Measurements from ENCODE around the gene PRAMEF11.
"Not testable (repeated sequence)": the region's sequence is repeated elsewhere in the genome, so short reads cannot be mapped to it uniquely, and the experiment has no call there.

PRAMEF11 gene

GRCh38 chr1:12831310-12831709 is at the start of gene PRAMEF11:
Gene PRAMEF11, minus strand, starts transcription at chr1:12831410. Its CDS starts 2,621 bp downstream, at chr1:12828789.
- H3K9me2 ChIP-seq (replicated peaks; ENCODE audit: control insufficient read depth, low read length); H3F3A ChIP-seq (ENCODE audit: control insufficient read depth, insufficient read depth); H3K4me3 ChIP-seq (ENCODE audit: low read length); H3K27me3 ChIP-seq (ENCODE audit: control insufficient read depth, low read length); H4K20me1 ChIP-seq (ENCODE audit: control insufficient read depth, insufficient read depth, low read depth, low read length); H3K36me3 ChIP-seq (ENCODE audit: control insufficient read depth, low read length); H3K79me2 ChIP-seq (ENCODE audit: control insufficient read depth, low read length); H3K4me1 ChIP-seq (ENCODE audit: control insufficient read depth, low read length); H3K27ac ChIP-seq (ENCODE audit: low read depth, low read length); H3K4me2 ChIP-seq (ENCODE audit: low read length); H3K9me3 ChIP-seq (ENCODE audit: control insufficient read depth, insufficient read depth, low read length): not testable (repeated sequence)

- H3K4me2 ChIP-seq (ENCODE audit: low read length); H3K27me3 ChIP-seq (ENCODE audit: control insufficient read depth, low read length); H3K9me2 ChIP-seq (replicated peaks; ENCODE audit: control insufficient read depth, low read length); H3K4me3 ChIP-seq (ENCODE audit: low read length); H3K9me3 ChIP-seq (ENCODE audit: control insufficient read depth, insufficient read depth, low read length); H3K36me3 ChIP-seq (ENCODE audit: control insufficient read depth, low read length); H4K20me1 ChIP-seq (ENCODE audit: control insufficient read depth, insufficient read depth, low read depth, low read length); H3K27ac ChIP-seq (ENCODE audit: low read depth, low read length); H3K4me1 ChIP-seq (ENCODE audit: control insufficient read depth, low read length); H3K79me2 ChIP-seq (ENCODE audit: control insufficient read depth, low read length); H3F3A ChIP-seq (ENCODE audit: control insufficient read depth, insufficient read depth): not testable (repeated sequence)
Measured at GRCh38 chr1:12878453-12878852, 47.2 kb upstream of the PRAMEF11 start.

DNA sequence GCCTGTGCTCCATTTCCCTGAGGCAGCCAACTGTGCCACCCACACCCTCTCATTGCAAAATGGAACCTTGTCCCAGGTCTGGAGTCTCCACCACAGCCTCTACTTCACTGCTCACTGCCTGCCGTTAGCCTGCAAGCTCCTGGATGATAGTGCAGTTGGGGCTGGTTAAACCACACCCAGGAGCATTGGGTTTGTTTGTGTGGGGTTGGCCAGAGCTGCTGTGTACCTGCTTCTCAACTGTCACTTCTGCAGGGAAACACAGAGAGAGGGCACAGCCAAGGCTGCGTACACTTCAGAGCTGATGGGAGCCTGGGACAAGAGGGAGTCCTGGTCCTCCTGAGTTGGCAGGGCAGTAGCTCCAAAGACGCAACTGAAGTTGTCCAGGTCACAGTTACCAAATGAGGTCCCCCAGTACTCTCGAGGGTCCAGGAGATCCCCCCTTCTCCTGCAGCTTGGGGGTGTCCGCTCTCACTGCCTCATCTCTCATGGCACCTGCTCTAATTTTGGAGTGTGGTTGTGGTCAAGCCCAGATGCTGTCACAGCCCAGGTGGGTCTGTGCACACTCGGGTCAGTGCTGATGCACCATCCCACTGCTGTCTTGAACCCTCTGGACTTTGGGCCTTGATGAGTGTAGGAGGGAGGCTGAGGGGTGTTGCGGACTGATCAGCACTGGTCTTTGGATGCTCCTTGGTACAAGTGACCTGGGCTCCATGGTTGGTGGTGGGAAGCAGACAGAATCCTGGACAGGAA is 32.1 kb upstream of the PRAMEF11 start:
- H3K27me3 ChIP-seq (ENCODE audit: control insufficient read depth, low read length); H3F3A ChIP-seq (ENCODE audit: control insufficient read depth, insufficient read depth); H3K27ac ChIP-seq (ENCODE audit: low read depth, low read length); H3K4me3 ChIP-seq (ENCODE audit: low read length); H3K4me1 ChIP-seq (ENCODE audit: control insufficient read depth, low read length); H3K9me3 ChIP-seq (ENCODE audit: control insufficient read depth, insufficient read depth, low read length); H3K79me2 ChIP-seq (ENCODE audit: control insufficient read depth, low read length); H3K9me2 ChIP-seq (replicated peaks; ENCODE audit: control insufficient read depth, low read length); H4K20me1 ChIP-seq (ENCODE audit: control insufficient read depth, insufficient read depth, low read depth, low read length); H3K4me2 ChIP-seq (ENCODE audit: low read length); H3K36me3 ChIP-seq (ENCODE audit: control insufficient read depth, low read length): not testable (repeated sequence)

GRCh38 chr1:12856786-12857185 is 25.6 kb upstream of the PRAMEF11 start, which contains the start of gene PRAMEF2:
Gene PRAMEF2, plus strand, starts transcription at chr1:12857086. Its CDS starts 1,924 bp downstream, at chr1:12859010.
- not testable (repeated sequence) for H3K9me2 ChIP-seq (replicated peaks; ENCODE audit: control insufficient read depth, low read length); H3K4me1 ChIP-seq (ENCODE audit: control insufficient read depth, low read length); H3K9me3 ChIP-seq (ENCODE audit: control insufficient read depth, insufficient read depth, low read length); H4K20me1 ChIP-seq (ENCODE audit: control insufficient read depth, insufficient read depth, low read depth, low read length); H3K4me3 ChIP-seq (ENCODE audit: low read length); H3K4me2 ChIP-seq (ENCODE audit: low read length); H3F3A ChIP-seq (ENCODE audit: control insufficient read depth, insufficient read depth); H3K36me3 ChIP-seq (ENCODE audit: control insufficient read depth, low read length); H3K27me3 ChIP-seq (ENCODE audit: control insufficient read depth, low read length); H3K27ac ChIP-seq (ENCODE audit: low read depth, low read length); H3K79me2 ChIP-seq (ENCODE audit: control insufficient read depth, low read length)

GRCh38 chr1:12851779-12852178 is 20.6 kb upstream of the PRAMEF11 start:
- no peaks in the 10 kb centered on the region for H3K36me3 ChIP-seq (ENCODE audit: control insufficient read depth, low read length)
- no peaks in the 10 kb centered on the region for H3K9me3 ChIP-seq (ENCODE audit: control insufficient read depth, insufficient read depth, low read length)
- no peaks in the 10 kb centered on the region for H3F3A ChIP-seq (ENCODE audit: control insufficient read depth, insufficient read depth)
- H3K4me3 ChIP-seq (ENCODE audit: low read length) = no peak overlapping the region
- H3K27me3 ChIP-seq (ENCODE audit: control insufficient read depth, low read length) = no peaks in the 10 kb centered on the region
- H3K4me1 ChIP-seq (ENCODE audit: control insufficient read depth, low read length) = no peaks in the 10 kb centered on the region
- H3K4me2 ChIP-seq (ENCODE audit: low read length) = no peak overlapping the region
- no peaks in the 10 kb centered on the region for H4K20me1 ChIP-seq (ENCODE audit: control insufficient read depth, insufficient read depth, low read depth, low read length)
- TF ChIP-seq CTCF (IDR thresholded peaks at IDR 0.05; ENCODE audit: low read depth, low read length, poor library complexity, severe bottlenecking) = no peak
- TF ChIP-seq EZH2phosphoT487 (IDR thresholded peaks at IDR 0.05; ENCODE audit: borderline replicate concordance, low read length) = no peak
- no peaks in the 10 kb centered on the region for H3K9me2 ChIP-seq (replicated peaks; ENCODE audit: control insufficient read depth, low read length)
- H3K27ac ChIP-seq (ENCODE audit: low read depth, low read length) = no peak overlapping the region
- H3K79me2 ChIP-seq (ENCODE audit: control insufficient read depth, low read length) = no peaks in the 10 kb centered on the region

DNA sequence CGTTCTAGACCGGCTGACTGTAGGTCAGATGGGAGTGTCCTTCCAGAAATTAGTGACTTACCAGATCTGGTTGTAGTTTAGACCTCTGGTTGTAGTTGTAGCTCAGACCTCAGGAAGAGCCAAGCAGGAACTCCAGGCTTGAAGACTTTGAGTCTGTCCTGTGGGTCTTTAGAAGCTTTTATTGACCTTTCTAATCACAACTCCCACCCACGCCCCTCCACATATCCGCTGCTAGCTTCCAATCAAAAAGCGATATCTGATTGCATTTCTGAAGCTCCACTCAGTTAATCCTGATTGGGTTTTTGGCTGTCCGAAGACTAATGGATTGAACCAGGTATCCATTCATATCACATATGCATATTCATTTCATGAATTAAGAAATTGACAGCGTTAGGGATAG is 17.4 kb upstream of the PRAMEF11 start, which contains the start of gene HNRNPCL1:
TSS of gene HNRNPCL1 (minus strand) at position 101 of the 400 bp plus-strand sequence. CDS start 431 bp downstream, outside the sequence.
- H3K9me3 ChIP-seq (ENCODE audit: control insufficient read depth, insufficient read depth, low read length); H3K79me2 ChIP-seq (ENCODE audit: control insufficient read depth, low read length); H3K4me1 ChIP-seq (ENCODE audit: control insufficient read depth, low read length): not testable (repeated sequence)

DNA sequence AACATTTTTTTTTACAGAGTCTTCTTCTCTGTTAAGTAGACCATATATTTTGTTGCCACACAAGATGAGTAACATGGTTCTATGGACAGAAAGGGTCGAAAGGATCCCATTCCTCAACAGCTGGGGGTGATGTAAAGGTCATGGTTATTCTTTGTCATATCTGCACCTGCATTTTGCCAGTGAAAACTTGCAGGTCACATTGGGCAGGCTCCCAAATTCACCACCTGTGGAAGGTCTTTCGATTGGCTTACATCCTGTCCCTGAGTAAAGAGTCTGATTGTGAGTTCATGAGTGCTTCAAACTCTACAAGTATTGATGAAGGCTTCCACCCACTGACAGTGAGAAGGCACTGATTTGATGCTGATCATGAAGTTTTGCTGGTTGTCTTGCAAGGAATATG is 2.0 kb upstream of the PRAMEF11 start:
- not testable (repeated sequence) for H3K27ac ChIP-seq (ENCODE audit: low read depth, low read length); H3F3A ChIP-seq (ENCODE audit: control insufficient read depth, insufficient read depth); H4K20me1 ChIP-seq (ENCODE audit: control insufficient read depth, insufficient read depth, low read depth, low read length); H3K9me3 ChIP-seq (ENCODE audit: control insufficient read depth, insufficient read depth, low read length); H3K4me3 ChIP-seq (ENCODE audit: low read length); H3K4me1 ChIP-seq (ENCODE audit: control insufficient read depth, low read length); H3K4me2 ChIP-seq (ENCODE audit: low read length); H3K27me3 ChIP-seq (ENCODE audit: control insufficient read depth, low read length); H3K79me2 ChIP-seq (ENCODE audit: control insufficient read depth, low read length); H3K36me3 ChIP-seq (ENCODE audit: control insufficient read depth, low read length); H3K9me2 ChIP-seq (replicated peaks; ENCODE audit: control insufficient read depth, low read length)

More for the DNA sequence above, 17.4 kb upstream of the PRAMEF11 start, which contains the start of gene HNRNPCL1:
- H3K27ac ChIP-seq (ENCODE audit: low read depth, low read length); H3K4me2 ChIP-seq (ENCODE audit: low read length); H3F3A ChIP-seq (ENCODE audit: control insufficient read depth, insufficient read depth); H3K4me3 ChIP-seq (ENCODE audit: low read length); H4K20me1 ChIP-seq (ENCODE audit: control insufficient read depth, insufficient read depth, low read depth, low read length); H3K9me2 ChIP-seq (replicated peaks; ENCODE audit: control insufficient read depth, low read length); H3K27me3 ChIP-seq (ENCODE audit: control insufficient read depth, low read length); H3K36me3 ChIP-seq (ENCODE audit: control insufficient read depth, low read length): not testable (repeated sequence)

Measured in DOHH2 (cell line).